GM23338 (cell line): Measurements from ENCODE around the gene ZNF804B. TPM values are rescaled to one million over a fixed set of nuclear protein-coding genes. Genes with fewer than 3 reads are reported as not detected.

Source experiments
- ATAC-seq: fragments of 200-7000 bp; cut with Tn5 transposase; 3 replicates; pipeline ENCODE4 v1.9.1; 2020
- DNase-seq: peaks from one replicate; pipeline ENCODE4 v3.0.0-alpha.2; 2015; ENCODE audit warnings: low spot score
- H2AFZ ChIP-seq: fragments of 200-600 bp; sonication (generic); 2 replicates; pipeline ENCODE4 v1.8.0; 2016; ENCODE audit warnings: antibody characterized with exemption, mild to moderate bottlenecking, moderate library complexity
- H3F3A ChIP-seq: fragments of 200-600 bp; sonication (generic); replicated peaks from 2 replicates; pipeline ENCODE4 v1.8.0; 2017; ENCODE audit warnings: antibody characterized with exemption, mixed run types, low read depth
- H3K27ac ChIP-seq: fragments of 200-600 bp; sonication (generic); 2 replicates; pipeline ENCODE4 v1.6.1; 2016; ENCODE audit warnings: low read depth
- H3K27me3 ChIP-seq: fragments of 200-600 bp; sonication (generic); 2 replicates; pipeline ENCODE4 v1.8.0; 2016; ENCODE audit warnings: mild to moderate bottlenecking, mixed run types, moderate library complexity; ENCODE audit not compliant: insufficient read depth
- H3K36me3 ChIP-seq: fragments of 200-600 bp; sonication (generic); 2 replicates; pipeline ENCODE4 v1.8.0; 2016; ENCODE audit warnings: mild to moderate bottlenecking; ENCODE audit not compliant: insufficient read depth
- H3K4me1 ChIP-seq: fragments of 200-600 bp; sonication (generic); 2 replicates; pipeline ENCODE4 v1.8.0; 2016; ENCODE audit warnings: mild to moderate bottlenecking, moderate library complexity; ENCODE audit not compliant: insufficient read depth
- H3K4me2 ChIP-seq: fragments of 200-600 bp; sonication (generic); 2 replicates; pipeline ENCODE4 v1.7.1; 2017; ENCODE audit warnings: mixed run types
- H3K4me3 ChIP-seq: fragments of 200-600 bp; sonication (generic); 2 replicates; pipeline ENCODE4 v1.6.1; 2016; ENCODE audit warnings: mixed run types
- H3K79me2 ChIP-seq: fragments of 200-600 bp; sonication (generic); replicated peaks from 2 replicates; pipeline ENCODE4 v1.8.0; 2017; ENCODE audit warnings: mild to moderate bottlenecking; ENCODE audit not compliant: insufficient read depth
- H3K9me2 ChIP-seq: fragments of 200-600 bp; sonication (generic); 2 replicates; pipeline ENCODE4 v1.8.0; 2017; ENCODE audit not compliant: insufficient read depth
- H4K20me1 ChIP-seq: fragments of 200-600 bp; sonication (generic); replicated peaks from 2 replicates; pipeline ENCODE4 v1.8.0; 2017; ENCODE audit warnings: mild to moderate bottlenecking; ENCODE audit not compliant: insufficient read depth
- H3K27ac Mint-ChIP-seq: 2 replicates; pipeline ENCODE4 v1.8.0; 2020; ENCODE audit warnings: inconsistent platforms, mild to moderate bottlenecking, moderate library complexity, mixed read lengths
- H3K27me3 Mint-ChIP-seq: 3 replicates; pipeline ENCODE4 v1.8.0; 2022; ENCODE audit warnings: low read depth, mild to moderate bottlenecking, moderate library complexity, mixed read lengths, inconsistent platforms; ENCODE audit not compliant: insufficient read depth, poor library complexity
- H3K36me3 Mint-ChIP-seq: 3 replicates; pipeline ENCODE4 v1.8.0; 2021; ENCODE audit warnings: low read depth, mild to moderate bottlenecking, inconsistent platforms, moderate library complexity, mixed read lengths
- H3K4me1 Mint-ChIP-seq: 3 replicates; pipeline ENCODE4 v1.8.0; 2020; ENCODE audit warnings: mild to moderate bottlenecking, inconsistent platforms, mixed read lengths
- H3K4me3 Mint-ChIP-seq: 3 replicates; pipeline ENCODE4 v1.8.0; 2021; ENCODE audit warnings: moderate library complexity, mild to moderate bottlenecking, inconsistent platforms, mixed read lengths
- H3K9me3 Mint-ChIP-seq: 3 replicates; pipeline ENCODE4 v1.8.0; 2020; ENCODE audit warnings: moderate library complexity, mild to moderate bottlenecking, inconsistent platforms, mixed read lengths
- CTCF ChIP-seq, 2 experiments: fragments of 200-600 bp in 1 of 2; sonication (generic) in 1 of 2; conservative IDR thresholded peaks; 2 replicates each; pipeline versions ENCODE4 v1.5.1 to v1.6.1; 2016 to 2017; ENCODE audit warnings: antibody characterized with exemption in 2 of 2, low read depth in 2 of 2, mild to moderate bottlenecking in 2 of 2, moderate library complexity in 1 of 2
- EZH2 ChIP-seq: fragments of 200-600 bp; sonication (generic); IDR thresholded peaks from one replicate; pipeline ENCODE4 v1.8.0; 2017; ENCODE audit warnings: antibody characterized with exemption, mild to moderate bottlenecking, low read depth; ENCODE audit not compliant: unreplicated experiment
- JUNB ChIP-seq: IDR thresholded peaks from one replicate; pipeline ENCODE4 v1.6.1; 2016; ENCODE audit warnings: antibody characterized with exemption; ENCODE audit not compliant: unreplicated experiment
- NANOG ChIP-seq: IDR thresholded peaks from 2 replicates; pipeline ENCODE4 v1.6.1; 2016; ENCODE audit warnings: antibody characterized with exemption, borderline replicate concordance
- POLR2AphosphoS5 ChIP-seq: IDR thresholded peaks from 2 replicates; pipeline ENCODE4 v1.6.1; 2016; ENCODE audit warnings: antibody characterized with exemption, low read depth
- REST ChIP-seq: IDR thresholded peaks from one replicate; pipeline ENCODE4 v1.6.1; 2018; ENCODE audit warnings: antibody characterized with exemption; ENCODE audit not compliant: unreplicated experiment
- ZNF114 ChIP-seq: fragments of 250-450 bp; sonication (Bioruptor Pico); IDR thresholded peaks from 2 replicates; pipeline ENCODE4 v1.5.0; 2020; ENCODE audit warnings: mild to moderate bottlenecking, moderate library complexity
- ZNF462 ChIP-seq: fragments of 250-450 bp; sonication (Bioruptor Pico); IDR thresholded peaks from 2 replicates; pipeline ENCODE4 v1.5.0; 2020; ENCODE audit warnings: mild to moderate bottlenecking, moderate library complexity
- polyA plus RNA-seq: library from polyadenylated mRNA; unstranded; fragments of >200 nt; fragmentation: Nextera tagmentation; extraction: Ambion mirVana; gene quantifications from 2 replicates; pipeline ENCODE4 v1.2.1, GENCODE V29; 2016
- total RNA-seq: library from RNA; depleted of rRNA; stranded (reverse); fragments of >200 nt; shearing (Covaris generic); gene quantifications from 2 replicates; pipeline ENCODE4 v1.2.3, GENCODE V29; 2014

The ZNF804B gene
- total and polyA plus RNA-seq, 2 experiments from 2014 or later: not detected

- no peak overlapping the region for H3K27ac ChIP-seq
- DNase-seq (peak; percentile 61), ATAC-seq (no peak)
- H3K4me3 ChIP-seq: no peak overlapping the region
- Mint-ChIP-seq H3K36me3 (no peaks in the 10 kb centered on the region), H3K27ac (no peak overlapping the region), H3K9me3 (no peaks in the 10 kb centered on the region), H3K4me3 (no peak overlapping the region), H3K27me3 (no peaks in the 10 kb centered on the region), H3K4me1 (no peaks in the 10 kb centered on the region)
- no peaks in the 10 kb centered on the region for H3K9me2 ChIP-seq
- no peaks in the 10 kb centered on the region for H3K36me3 ChIP-seq
- H3K79me2 ChIP-seq: no peaks in the 10 kb centered on the region
- TF ChIP-seq ZNF114 (no peak), CTCF (conservative IDR thresholded peaks at IDR 0.05; ENCODE audit: low read depth in 2 of 2) (peak in 1 of 2 experiments; percentile 78; a peak in 3 of 4 replicates)
- no peaks in the 10 kb centered on the region for H3K27me3 ChIP-seq
- H3K4me2 ChIP-seq: no peak overlapping the region
- no peaks in the 10 kb centered on the region for H3K4me1 ChIP-seq
- H4K20me1 ChIP-seq: no peaks in the 10 kb centered on the region
- no peak overlapping the region for H2AFZ ChIP-seq
- no peaks in the 10 kb centered on the region for H3F3A ChIP-seq
These were observed 30.1 kb downstream of the ZNF804B start for GRCh38 chr7:88789480-88790064.

- Histone ChIP-seq H3K27ac (no peak overlapping the region), H3K79me2 (no peaks in the 10 kb centered on the region), H4K20me1 (no peaks in the 10 kb centered on the region), H3F3A (no peaks in the 10 kb centered on the region), H3K9me2 (no peaks in the 10 kb centered on the region), H3K4me1 (no peaks in the 10 kb centered on the region), H2AFZ (no peak overlapping the region), H3K4me2 (no peak overlapping the region), H3K27me3 (no peaks in the 10 kb centered on the region), H3K36me3 (no peaks in the 10 kb centered on the region), H3K4me3 (no peak overlapping the region)
- Mint-ChIP-seq H3K36me3 (no peaks in the 10 kb centered on the region), H3K27ac (no peak overlapping the region), H3K9me3 (no peaks in the 10 kb centered on the region), H3K4me1 (no peaks in the 10 kb centered on the region), H3K27me3 (no peaks in the 10 kb centered on the region), H3K4me3 (no peak overlapping the region)
- DNase-seq: no peak
- no peak for TF ChIP-seq EZH2
- TF ChIP-seq ZNF462 (CRISPR knock-in tag): no peak
- TF ChIP-seq JUNB: no peak
- TF ChIP-seq REST: no peak
- no peak for TF ChIP-seq POLR2AphosphoS5
- TF ChIP-seq NANOG: no peak
- ATAC-seq: no peak
These were observed 32.4 kb downstream of the ZNF804B start for GRCh38 chr7:88791891-88792290.
